ENCODE data around the gene RHO.

Gene RHO

DNA sequence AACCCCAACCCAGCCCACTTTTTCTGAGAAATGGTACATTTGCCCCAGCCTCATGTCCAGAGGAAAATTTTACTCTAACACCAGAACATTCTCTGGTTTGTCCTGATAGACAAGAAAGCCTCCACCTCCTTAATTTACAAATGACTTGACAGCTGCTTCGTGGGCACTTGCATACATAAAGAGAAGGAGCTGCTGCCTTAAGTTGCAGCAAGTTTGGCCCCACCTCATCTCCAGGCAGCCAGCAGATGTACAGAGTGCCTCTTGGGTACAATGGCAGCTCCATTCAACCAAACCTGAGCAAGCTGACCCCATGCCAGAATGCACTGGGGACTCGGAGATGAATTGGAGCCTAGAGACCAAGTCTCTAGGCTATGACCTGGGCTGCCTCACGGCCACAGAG lies 8.4 kb downstream of the RHO start:
- ChIA-PET CTCF (interaction anchor here (0.7 kb wide), 1 partner anchor 153 kb away, joined by 3 read pairs; no protein-coding TSS in a partner anchor), POLR2A (no interaction called here)
- TF ChIP-seq ZNF384 (IDR thresholded peaks at IDR 0.05) (no peak), ELF4 (IDR thresholded peaks at IDR 0.05) (no peak), ARNT (IDR thresholded peaks at IDR 0.05) (no peak), CTBP1 (IDR thresholded peaks at IDR 0.05; ENCODE audit: borderline replicate concordance) (no peak), LEF1 (IDR thresholded peaks at IDR 0.05; ENCODE audit: borderline replicate concordance) (no peak), HDGF (IDR thresholded peaks at IDR 0.05; ENCODE audit: borderline replicate concordance) (no peak), NFRKB (IDR thresholded peaks at IDR 0.05) (no peak), SP1 (IDR thresholded peaks at IDR 0.05) (no peak), FOXM1 (IDR thresholded peaks at IDR 0.05; ENCODE audit: borderline replicate concordance) (no peak), TARDBP (IDR thresholded peaks at IDR 0.05) (no peak), SUZ12 (IDR thresholded peaks at IDR 0.05) (no peak)
- DNase-seq (ENCODE audit: extremely low spot score), result no peak

- no peak for DNase-seq (ENCODE audit: extremely low spot score)
- ChIA-PET POLR2A (interaction anchor here (1.0 kb wide), 1 partner anchor 10 kb away, joined by 4 read pairs; no protein-coding TSS in a partner anchor), CTCF (no interaction called here)
- no peak for TF ChIP-seq HDGF (IDR thresholded peaks at IDR 0.05; ENCODE audit: borderline replicate concordance)
- TF ChIP-seq FOXK2 (IDR thresholded peaks at IDR 0.05), result no peak
- TF ChIP-seq CTBP1 (IDR thresholded peaks at IDR 0.05; ENCODE audit: borderline replicate concordance), result no peak
- no peak for TF ChIP-seq L3MBTL2 (conservative IDR thresholded peaks at IDR 0.05)
- TF ChIP-seq SUZ12 (IDR thresholded peaks at IDR 0.05), result no peak
- TF ChIP-seq TARDBP (IDR thresholded peaks at IDR 0.05), result no peak
- TF ChIP-seq ZNF384 (IDR thresholded peaks at IDR 0.05), result no peak
- TF ChIP-seq FOXM1 (IDR thresholded peaks at IDR 0.05; ENCODE audit: borderline replicate concordance), result no peak
- no peak for TF ChIP-seq SP1 (IDR thresholded peaks at IDR 0.05)
- no peak for TF ChIP-seq LEF1 (IDR thresholded peaks at IDR 0.05; ENCODE audit: borderline replicate concordance)
- no peak for TF ChIP-seq ELF4 (IDR thresholded peaks at IDR 0.05)
These were observed 10.8 kb downstream of the RHO start for GRCh38 chr3:129539206-129539605.

DNA sequence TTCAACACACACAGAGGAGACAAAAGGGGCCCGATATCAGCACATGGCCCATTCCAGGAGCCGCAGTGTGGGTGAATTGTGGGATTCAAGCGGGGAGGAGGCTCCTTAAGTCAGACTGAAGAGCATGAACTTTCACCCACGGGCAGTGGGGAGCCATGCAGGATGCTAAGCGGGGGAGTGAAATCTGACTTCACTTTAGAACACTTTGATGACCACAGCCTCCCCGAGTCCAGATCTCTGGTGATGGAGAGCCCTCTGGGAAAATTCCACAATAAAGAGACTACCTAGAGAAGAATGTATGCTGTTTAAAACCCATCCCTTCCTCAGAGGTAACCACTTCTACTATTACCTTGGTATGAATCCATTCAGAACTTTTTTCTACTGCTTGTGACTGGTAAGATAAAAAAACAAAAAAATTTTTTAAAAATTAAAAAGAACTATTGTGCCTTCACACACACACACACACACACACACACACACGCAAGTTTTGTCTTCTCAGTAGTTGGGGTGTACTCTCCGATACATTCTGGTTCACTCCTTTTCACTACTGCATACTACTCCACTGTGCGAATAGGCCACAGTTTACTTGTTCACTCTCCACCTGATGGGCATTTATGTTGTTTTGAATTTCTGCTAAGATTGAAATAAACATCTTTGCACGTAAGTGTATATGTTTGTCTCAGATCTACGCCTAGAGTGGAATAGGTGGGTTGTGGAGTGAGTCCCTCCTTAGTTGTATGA lies 12.5 kb downstream of the RHO start:
- ChIA-PET POLR2A (no interaction called here), CTCF (no interaction called here)
- TF ChIP-seq ZNF384 (IDR thresholded peaks at IDR 0.05), result no peak
- no peak for TF ChIP-seq CTBP1 (IDR thresholded peaks at IDR 0.05; ENCODE audit: borderline replicate concordance)
- TF ChIP-seq, protein P1, sequence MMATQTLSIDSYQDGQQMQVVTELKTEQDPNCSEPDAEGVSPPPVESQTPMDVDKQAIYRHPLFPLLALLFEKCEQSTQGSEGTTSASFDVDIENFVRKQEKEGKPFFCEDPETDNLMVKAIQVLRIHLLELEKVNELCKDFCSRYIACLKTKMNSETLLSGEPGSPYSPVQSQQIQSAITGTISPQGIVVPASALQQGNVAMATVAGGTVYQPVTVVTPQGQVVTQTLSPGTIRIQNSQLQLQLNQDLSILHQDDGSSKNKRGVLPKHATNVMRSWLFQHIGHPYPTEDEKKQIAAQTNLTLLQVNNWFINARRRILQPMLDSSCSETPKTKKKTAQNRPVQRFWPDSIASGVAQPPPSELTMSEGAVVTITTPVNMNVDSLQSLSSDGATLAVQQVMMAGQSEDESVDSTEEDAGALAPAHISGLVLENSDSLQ (IDR thresholded peaks at IDR 0.05), result no peak
- no peak for TF ChIP-seq HDGF (IDR thresholded peaks at IDR 0.05; ENCODE audit: borderline replicate concordance)
- no peak for TF ChIP-seq FOXM1 (IDR thresholded peaks at IDR 0.05; ENCODE audit: borderline replicate concordance)
- no peak for TF ChIP-seq ARNT (IDR thresholded peaks at IDR 0.05)
- TF ChIP-seq SP1 (IDR thresholded peaks at IDR 0.05), result no peak
- no peak for TF ChIP-seq L3MBTL2 (conservative IDR thresholded peaks at IDR 0.05)
- no peak for TF ChIP-seq BHLHE40 (IDR thresholded peaks at IDR 0.05; ENCODE audit: borderline replicate concordance)
- no peak for TF ChIP-seq FOXK2 (IDR thresholded peaks at IDR 0.05)
- no peak for TF ChIP-seq TARDBP (IDR thresholded peaks at IDR 0.05)
- TF ChIP-seq NFRKB (IDR thresholded peaks at IDR 0.05), result no peak
- TF ChIP-seq LEF1 (IDR thresholded peaks at IDR 0.05; ENCODE audit: borderline replicate concordance), result no peak
- TF ChIP-seq SUZ12 (IDR thresholded peaks at IDR 0.05), result no peak
- TF ChIP-seq ELF4 (IDR thresholded peaks at IDR 0.05), result no peak
- TF ChIP-seq FOXA1 (IDR thresholded peaks at IDR 0.05), result no peak

DNA sequence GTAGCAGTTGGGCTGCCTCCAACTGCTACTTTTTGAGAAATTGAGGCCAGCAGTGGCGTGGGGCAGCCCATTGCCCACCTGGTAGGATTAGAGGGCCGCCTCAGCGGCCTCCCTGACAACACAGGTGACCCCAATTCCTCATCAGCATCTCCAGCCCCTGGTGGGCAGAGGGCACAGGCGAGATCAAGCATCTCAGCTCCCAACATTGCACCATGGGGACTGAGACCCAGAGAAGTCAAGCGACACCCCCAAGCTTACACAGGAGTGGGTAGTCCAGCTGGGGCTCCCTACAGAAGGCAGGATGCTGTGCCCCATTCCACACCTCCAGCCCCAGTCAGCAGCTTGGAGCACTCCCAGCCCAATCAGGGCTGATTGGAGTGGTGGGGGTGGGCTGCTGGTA lies 14.3 kb downstream of the RHO start:
- ChIA-PET CTCF (no interaction called here), POLR2A (no interaction called here)
- TF ChIP-seq TARDBP (IDR thresholded peaks at IDR 0.05) (no peak), FOXA1 (IDR thresholded peaks at IDR 0.05) (no peak), FOXM1 (IDR thresholded peaks at IDR 0.05; ENCODE audit: borderline replicate concordance) (no peak), NFRKB (IDR thresholded peaks at IDR 0.05) (no peak), SUZ12 (IDR thresholded peaks at IDR 0.05) (no peak), ZNF384 (IDR thresholded peaks at IDR 0.05) (no peak), HDGF (IDR thresholded peaks at IDR 0.05; ENCODE audit: borderline replicate concordance) (no peak), BHLHE40 (IDR thresholded peaks at IDR 0.05; ENCODE audit: borderline replicate concordance) (no peak), FOXK2 (IDR thresholded peaks at IDR 0.05) (no peak)
- TF ChIP-seq, protein P1 (IDR thresholded peaks at IDR 0.05), result no peak
- no peak for DNase-seq (ENCODE audit: extremely low spot score)

More for the DNA sequence above, 12.5 kb downstream of the RHO start:
- no peak for DNase-seq (ENCODE audit: extremely low spot score)

DNA sequence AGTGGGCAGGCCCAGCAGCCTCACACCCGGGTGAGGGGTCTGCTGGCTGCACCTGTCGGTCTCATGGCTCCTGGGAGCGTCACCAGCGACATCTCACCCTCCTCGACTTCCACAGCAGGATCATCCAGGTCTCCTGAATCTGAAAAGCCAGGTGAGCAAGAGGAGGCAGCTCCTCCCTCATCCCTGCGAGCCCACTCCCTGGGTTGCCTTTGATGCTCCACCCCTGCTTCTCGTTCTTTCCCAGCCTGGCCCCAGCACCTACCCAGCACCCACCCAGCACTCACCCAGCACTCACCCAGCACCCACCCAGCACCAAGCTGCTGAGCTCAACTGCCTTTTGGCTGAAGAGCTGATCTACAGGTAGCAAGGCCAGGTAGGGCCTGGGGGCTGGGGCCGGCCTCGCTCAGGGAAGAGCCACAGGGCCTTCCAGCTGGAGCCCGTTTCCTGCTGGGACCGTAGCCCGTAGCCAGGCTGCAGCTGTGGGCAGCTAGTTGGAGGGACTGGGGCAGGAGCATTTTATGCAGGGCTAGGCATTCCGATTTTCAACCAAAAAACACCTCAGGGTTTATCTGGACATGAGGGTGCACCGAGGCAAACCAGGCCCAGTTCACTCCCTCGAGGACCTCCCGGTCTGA lies 14.8 kb downstream of the RHO start, which contains the start of gene H1-8:
TSS of gene H1-8 (plus strand) at position 20 of the 635 bp plus-strand sequence. CDS start at position 64, 44 bp downstream.
- ChIA-PET CTCF (no interaction called here), POLR2A (no interaction called here)
- no peak for TF ChIP-seq SP1 (IDR thresholded peaks at IDR 0.05)
- TF ChIP-seq NFRKB (IDR thresholded peaks at IDR 0.05), result no peak
- TF ChIP-seq ELF4 (IDR thresholded peaks at IDR 0.05), result no peak
- no peak for TF ChIP-seq CTBP1 (IDR thresholded peaks at IDR 0.05; ENCODE audit: borderline replicate concordance)
- TF ChIP-seq ZNF384 (IDR thresholded peaks at IDR 0.05), result no peak
- no peak for TF ChIP-seq ARNT (IDR thresholded peaks at IDR 0.05)
- TF ChIP-seq HDGF (IDR thresholded peaks at IDR 0.05; ENCODE audit: borderline replicate concordance), result no peak
- no peak for TF ChIP-seq FOXM1 (IDR thresholded peaks at IDR 0.05; ENCODE audit: borderline replicate concordance)
- TF ChIP-seq LEF1 (IDR thresholded peaks at IDR 0.05; ENCODE audit: borderline replicate concordance), result no peak
- TF ChIP-seq BHLHE40 (IDR thresholded peaks at IDR 0.05; ENCODE audit: borderline replicate concordance), result no peak
- no peak for TF ChIP-seq SUZ12 (IDR thresholded peaks at IDR 0.05)
- no peak for TF ChIP-seq FOXA1 (IDR thresholded peaks at IDR 0.05)
- TF ChIP-seq FOXK2 (IDR thresholded peaks at IDR 0.05), result no peak
- no peak for TF ChIP-seq L3MBTL2 (conservative IDR thresholded peaks at IDR 0.05)
- TF ChIP-seq, protein P1 (IDR thresholded peaks at IDR 0.05), result no peak
- no peak for TF ChIP-seq TARDBP (IDR thresholded peaks at IDR 0.05)
- no peak for DNase-seq (ENCODE audit: extremely low spot score)
